WTC11 (cell line): ENCODE data around the gene AURKB. TPM values are rescaled to one million over a fixed set of nuclear protein-coding genes. Genes with fewer than 3 reads are reported as not detected.

Source experiments
- ATAC-seq: fragments of 200-7000 bp; cut with Tn5 transposase; 2 replicates; pipeline ENCODE4 v1.10.0; 2021; ENCODE audit warnings: mild to moderate bottlenecking, moderate library complexity
- CTCF ChIA-PET: fragments of 300-600 bp; sonication (Branson Sonifier 250); formaldehyde crosslinking; loops from one replicate; lab custom pipeline; 2021; ENCODE audit warnings: antibody characterized with exemption; lab: Charles Lee
- POLR2A ChIA-PET: fragments of 350-600 bp; sonication (Branson Sonifier 250); formaldehyde crosslinking; loops from one replicate; lab custom pipeline; 2021; ENCODE audit warnings: antibody characterized with exemption; lab: Charles Lee
- DNase-seq: peaks from one replicate; pipeline ENCODE4 v3.0.0; 2021; ENCODE audit warnings: low spot score
- H3K27ac Mint-ChIP-seq: 2 replicates; pipeline ENCODE4 v1.8.0; 2021; ENCODE audit warnings: mixed read lengths
- H3K27me3 Mint-ChIP-seq: 2 replicates; pipeline ENCODE4 v1.8.0; 2021; ENCODE audit warnings: low read depth, mild to moderate bottlenecking, moderate library complexity, mixed read lengths
- H3K36me3 Mint-ChIP-seq: 2 replicates; pipeline ENCODE4 v1.8.0; 2021; ENCODE audit warnings: mixed read lengths
- H3K4me1 Mint-ChIP-seq: 2 replicates; pipeline ENCODE4 v1.8.0; 2022; ENCODE audit warnings: mixed read lengths
- H3K4me3 Mint-ChIP-seq: 2 replicates; pipeline ENCODE4 v1.8.0; 2021; ENCODE audit warnings: mild to moderate bottlenecking, moderate library complexity, mixed read lengths
- H3K9me3 Mint-ChIP-seq: 2 replicates; pipeline ENCODE4 v1.8.0; 2021; ENCODE audit warnings: mixed read lengths
- CDX4 ChIP-seq: fragments of 250-450 bp; sonication (Bioruptor Pico); IDR thresholded peaks from 2 replicates; pipeline ENCODE4 v1.9.0; 2021; ENCODE audit warnings: moderate library complexity, mild to moderate bottlenecking, inconsistent platforms, borderline replicate concordance
- GABPB1 ChIP-seq: sonication (generic); formaldehyde crosslinking; IDR thresholded peaks from 2 replicates; pipeline ENCODE4 v1.8.1; 2023; ENCODE audit warnings: mild to moderate bottlenecking, missing genetic modification reagents
- HMGA2 ChIP-seq: fragments of 250-450 bp; sonication (Bioruptor Pico); IDR thresholded peaks from 2 replicates; pipeline ENCODE4 v1.4.0; 2021; ENCODE audit warnings: mild to moderate bottlenecking, moderate library complexity
- JAZF1 ChIP-seq: fragments of 250-450 bp; sonication (Bioruptor Pico); IDR thresholded peaks from 2 replicates; pipeline ENCODE4 v1.9.0; 2021; ENCODE audit warnings: moderate library complexity, mild to moderate bottlenecking, inconsistent platforms
- MYBL2 ChIP-seq: sonication (generic); formaldehyde crosslinking; IDR thresholded peaks from 2 replicates; pipeline ENCODE4 v1.8.1; 2023; ENCODE audit warnings: mild to moderate bottlenecking, moderate library complexity, missing genetic modification reagents
- STAT6 ChIP-seq: sonication (generic); formaldehyde crosslinking; conservative IDR thresholded peaks from 2 replicates; pipeline ENCODE4 v1.8.1; 2023; ENCODE audit warnings: mild to moderate bottlenecking, low read depth, missing genetic modification reagents, moderate library complexity
- TEAD1 ChIP-seq: sonication (generic); formaldehyde crosslinking; IDR thresholded peaks from 2 replicates; pipeline ENCODE4 v1.8.0; 2022; ENCODE audit warnings: mild to moderate bottlenecking, missing genetic modification reagents
- ZNF263 ChIP-seq: sonication (generic); formaldehyde crosslinking; IDR thresholded peaks from 2 replicates; pipeline ENCODE4 v1.8.1; 2022; ENCODE audit warnings: low read depth, mild to moderate bottlenecking, moderate library complexity, missing genetic modification reagents
- ZNF281 ChIP-seq: sonication (generic); formaldehyde crosslinking; IDR thresholded peaks from 2 replicates; pipeline ENCODE4 v1.8.0; 2023; ENCODE audit warnings: mild to moderate bottlenecking, missing genetic modification reagents
- ZNF317 ChIP-seq: sonication (generic); formaldehyde crosslinking; IDR thresholded peaks from 2 replicates; pipeline ENCODE4 v1.8.1; 2023; ENCODE audit warnings: low read depth, mild to moderate bottlenecking, moderate library complexity, missing genetic modification reagents, borderline replicate concordance
- ZNF416 ChIP-seq: fragments of 250-450 bp; sonication (Bioruptor Pico); IDR thresholded peaks from 2 replicates; pipeline ENCODE4 v1.9.0; 2021; ENCODE audit warnings: mild to moderate bottlenecking, inconsistent platforms
- ZSCAN18 ChIP-seq: fragments of 250-450 bp; sonication (Bioruptor Pico); IDR thresholded peaks from 2 replicates; pipeline ENCODE4 v2.1.2; 2022; ENCODE audit warnings: mild to moderate bottlenecking, moderate library complexity
- total RNA-seq: library from RNA; stranded (reverse); gene quantifications from 3 replicates; pipeline ENCODE4 v1.2.3, GENCODE V29; 2021
- TF ChIP-seq, protein P1 (sequence below): sonication (generic); formaldehyde crosslinking; IDR thresholded peaks from 2 replicates; pipeline ENCODE4 v1.8.1; 2023; ENCODE audit warnings: mild to moderate bottlenecking, missing genetic modification reagents, borderline replicate concordance
- TF ChIP-seq, protein P2 (sequence below): sonication (generic); formaldehyde crosslinking; IDR thresholded peaks from 2 replicates; pipeline ENCODE4 v1.8.1; 2022; ENCODE audit warnings: low read depth, missing genetic modification reagents, borderline replicate concordance
- TF ChIP-seq, protein P3 (sequence below): sonication (generic); formaldehyde crosslinking; IDR thresholded peaks from 2 replicates; pipeline ENCODE4 v1.8.0; 2022; ENCODE audit warnings: missing genetic modification reagents
- TF ChIP-seq, protein P4 (sequence below): sonication (generic); formaldehyde crosslinking; IDR thresholded peaks from 2 replicates; pipeline ENCODE4 v1.8.1; 2022; ENCODE audit warnings: mild to moderate bottlenecking, moderate library complexity, missing genetic modification reagents

The AURKB gene
- total RNA-seq, 1 experiment from 2014 or later: 215 TPM

- TF ChIP-seq, protein P1, sequence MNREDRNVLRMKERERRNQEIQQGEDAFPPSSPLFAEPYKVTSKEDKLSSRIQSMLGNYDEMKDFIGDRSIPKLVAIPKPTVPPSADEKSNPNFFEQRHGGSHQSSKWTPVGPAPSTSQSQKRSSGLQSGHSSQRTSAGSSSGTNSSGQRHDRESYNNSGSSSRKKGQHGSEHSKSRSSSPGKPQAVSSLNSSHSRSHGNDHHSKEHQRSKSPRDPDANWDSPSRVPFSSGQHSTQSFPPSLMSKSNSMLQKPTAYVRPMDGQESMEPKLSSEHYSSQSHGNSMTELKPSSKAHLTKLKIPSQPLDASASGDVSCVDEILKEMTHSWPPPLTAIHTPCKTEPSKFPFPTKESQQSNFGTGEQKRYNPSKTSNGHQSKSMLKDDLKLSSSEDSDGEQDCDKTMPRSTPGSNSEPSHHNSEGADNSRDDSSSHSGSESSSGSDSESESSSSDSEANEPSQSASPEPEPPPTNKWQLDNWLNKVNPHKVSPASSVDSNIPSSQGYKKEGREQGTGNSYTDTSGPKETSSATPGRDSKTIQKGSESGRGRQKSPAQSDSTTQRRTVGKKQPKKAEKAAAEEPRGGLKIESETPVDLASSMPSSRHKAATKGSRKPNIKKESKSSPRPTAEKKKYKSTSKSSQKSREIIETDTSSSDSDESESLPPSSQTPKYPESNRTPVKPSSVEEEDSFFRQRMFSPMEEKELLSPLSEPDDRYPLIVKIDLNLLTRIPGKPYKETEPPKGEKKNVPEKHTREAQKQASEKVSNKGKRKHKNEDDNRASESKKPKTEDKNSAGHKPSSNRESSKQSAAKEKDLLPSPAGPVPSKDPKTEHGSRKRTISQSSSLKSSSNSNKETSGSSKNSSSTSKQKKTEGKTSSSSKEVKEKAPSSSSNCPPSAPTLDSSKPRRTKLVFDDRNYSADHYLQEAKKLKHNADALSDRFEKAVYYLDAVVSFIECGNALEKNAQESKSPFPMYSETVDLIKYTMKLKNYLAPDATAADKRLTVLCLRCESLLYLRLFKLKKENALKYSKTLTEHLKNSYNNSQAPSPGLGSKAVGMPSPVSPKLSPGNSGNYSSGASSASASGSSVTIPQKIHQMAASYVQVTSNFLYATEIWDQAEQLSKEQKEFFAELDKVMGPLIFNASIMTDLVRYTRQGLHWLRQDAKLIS (CRISPR knock-in tag): no peak
- TF ChIP-seq HMGA2 (CRISPR knock-in tag) (no peak), ZNF317 (CRISPR knock-in tag) (no peak), ZNF281 (CRISPR knock-in tag) (no peak), STAT6 (CRISPR knock-in tag) (no peak), JAZF1 (CRISPR knock-in tag) (no peak), GABPB1 (CRISPR knock-in tag) (peak; percentile 84), MYBL2 (CRISPR knock-in tag) (no peak)
- TF ChIP-seq, protein P2, sequence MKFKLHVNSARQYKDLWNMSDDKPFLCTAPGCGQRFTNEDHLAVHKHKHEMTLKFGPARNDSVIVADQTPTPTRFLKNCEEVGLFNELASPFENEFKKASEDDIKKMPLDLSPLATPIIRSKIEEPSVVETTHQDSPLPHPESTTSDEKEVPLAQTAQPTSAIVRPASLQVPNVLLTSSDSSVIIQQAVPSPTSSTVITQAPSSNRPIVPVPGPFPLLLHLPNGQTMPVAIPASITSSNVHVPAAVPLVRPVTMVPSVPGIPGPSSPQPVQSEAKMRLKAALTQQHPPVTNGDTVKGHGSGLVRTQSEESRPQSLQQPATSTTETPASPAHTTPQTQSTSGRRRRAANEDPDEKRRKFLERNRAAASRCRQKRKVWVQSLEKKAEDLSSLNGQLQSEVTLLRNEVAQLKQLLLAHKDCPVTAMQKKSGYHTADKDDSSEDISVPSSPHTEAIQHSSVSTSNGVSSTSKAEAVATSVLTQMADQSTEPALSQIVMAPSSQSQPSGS (CRISPR knock-in tag): no peak
Observed at GRCh38 chr17:8248751-8249607, 38.6 kb upstream of the AURKB start, which contains the start of gene PFAS (continued).

DNA sequence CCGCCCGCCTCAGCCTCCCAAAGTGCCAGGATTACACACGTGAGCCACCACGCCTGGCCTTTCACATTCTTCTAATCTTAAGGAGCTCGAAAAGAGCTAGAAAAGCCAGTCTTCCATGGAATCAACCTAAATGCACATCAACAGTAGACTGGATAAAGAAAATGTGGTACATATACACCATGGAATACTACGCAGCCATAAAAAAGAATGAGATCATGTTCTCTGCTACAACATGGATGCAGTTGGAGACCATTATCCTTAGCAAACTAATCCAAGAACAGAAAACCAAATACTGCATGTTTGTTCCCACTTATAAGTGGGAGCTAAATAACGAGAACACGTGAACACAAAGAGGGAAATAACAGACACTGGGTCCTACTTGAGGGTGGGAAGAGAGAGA lies 34.4 kb upstream of the AURKB start:
- Mint-ChIP-seq H3K27ac (no peak overlapping the region), H3K9me3 (0 out of 2 replicates have a peak, but pooled peaks cover 8% of the 10 kb centered on the region), H3K27me3 (no peaks in the 10 kb centered on the region), H3K4me1 (peaks cover 8% of the 10 kb centered on the region), H3K4me3 (no peak overlapping the region), H3K36me3 (peaks cover 16% of the 10 kb centered on the region)
- POLR2A ChIA-PET: no interaction called here
- DNase-seq: no peak
- no peak for ATAC-seq
- CTCF ChIA-PET: interaction anchor here (0.6 kb wide), 1 partner anchor 26 kb away, joined by 3 read pairs; no protein-coding TSS in a partner anchor
- TF ChIP-seq ZSCAN18 (CRISPR knock-in tag) (no peak), TEAD1 (CRISPR knock-in tag) (no peak), CDX4 (CRISPR knock-in tag) (no peak), ZNF263 (no peak), ZNF416 (no peak)
- TF ChIP-seq, protein P3, sequence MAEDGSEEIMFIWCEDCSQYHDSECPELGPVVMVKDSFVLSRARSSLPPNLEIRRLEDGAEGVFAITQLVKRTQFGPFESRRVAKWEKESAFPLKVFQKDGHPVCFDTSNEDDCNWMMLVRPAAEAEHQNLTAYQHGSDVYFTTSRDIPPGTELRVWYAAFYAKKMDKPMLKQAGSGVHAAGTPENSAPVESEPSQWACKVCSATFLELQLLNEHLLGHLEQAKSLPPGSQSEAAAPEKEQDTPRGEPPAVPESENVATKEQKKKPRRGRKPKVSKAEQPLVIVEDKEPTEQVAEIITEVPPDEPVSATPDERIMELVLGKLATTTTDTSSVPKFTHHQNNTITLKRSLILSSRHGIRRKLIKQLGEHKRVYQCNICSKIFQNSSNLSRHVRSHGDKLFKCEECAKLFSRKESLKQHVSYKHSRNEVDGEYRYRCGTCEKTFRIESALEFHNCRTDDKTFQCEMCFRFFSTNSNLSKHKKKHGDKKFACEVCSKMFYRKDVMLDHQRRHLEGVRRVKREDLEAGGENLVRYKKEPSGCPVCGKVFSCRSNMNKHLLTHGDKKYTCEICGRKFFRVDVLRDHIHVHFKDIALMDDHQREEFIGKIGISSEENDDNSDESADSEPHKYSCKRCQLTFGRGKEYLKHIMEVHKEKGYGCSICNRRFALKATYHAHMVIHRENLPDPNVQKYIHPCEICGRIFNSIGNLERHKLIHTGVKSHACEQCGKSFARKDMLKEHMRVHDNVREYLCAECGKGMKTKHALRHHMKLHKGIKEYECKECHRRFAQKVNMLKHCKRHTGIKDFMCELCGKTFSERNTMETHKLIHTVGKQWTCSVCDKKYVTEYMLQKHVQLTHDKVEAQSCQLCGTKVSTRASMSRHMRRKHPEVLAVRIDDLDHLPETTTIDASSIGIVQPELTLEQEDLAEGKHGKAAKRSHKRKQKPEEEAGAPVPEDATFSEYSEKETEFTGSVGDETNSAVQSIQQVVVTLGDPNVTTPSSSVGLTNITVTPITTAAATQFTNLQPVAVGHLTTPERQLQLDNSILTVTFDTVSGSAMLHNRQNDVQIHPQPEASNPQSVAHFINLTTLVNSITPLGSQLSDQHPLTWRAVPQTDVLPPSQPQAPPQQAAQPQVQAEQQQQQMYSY: no peak
- TF ChIP-seq, protein P4, sequence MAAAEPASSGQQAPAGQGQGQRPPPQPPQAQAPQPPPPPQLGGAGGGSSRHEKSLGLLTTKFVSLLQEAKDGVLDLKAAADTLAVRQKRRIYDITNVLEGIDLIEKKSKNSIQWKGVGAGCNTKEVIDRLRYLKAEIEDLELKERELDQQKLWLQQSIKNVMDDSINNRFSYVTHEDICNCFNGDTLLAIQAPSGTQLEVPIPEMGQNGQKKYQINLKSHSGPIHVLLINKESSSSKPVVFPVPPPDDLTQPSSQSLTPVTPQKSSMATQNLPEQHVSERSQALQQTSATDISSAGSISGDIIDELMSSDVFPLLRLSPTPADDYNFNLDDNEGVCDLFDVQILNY (CRISPR knock-in tag): no peak
